ENCODE data around the gene TERT.
"Not testable (repeated sequence)": the region's sequence is repeated elsewhere in the genome, so short reads cannot be mapped to it uniquely, and the experiment has no call there.

The TERT gene

GRCh38 chr5:1330847-1331831 is 36.3 kb upstream of the TERT start:
- DNase-seq (ENCODE audit: low spot score) = no peak

- no peak for DNase-seq (ENCODE audit: low spot score)
Observed at GRCh38 chr5:1330146-1330846, 35.4 kb upstream of the TERT start.

GRCh38 chr5:1329111-1329579 is 34.3 kb upstream of the TERT start:
- no peak for DNase-seq (ENCODE audit: low spot score)

- DNase-seq (ENCODE audit: low spot score) = not testable (repeated sequence)
Observed at GRCh38 chr5:1328237-1329110, 33.6 kb upstream of the TERT start.

- DNase-seq (ENCODE audit: low spot score) = not testable (repeated sequence)
Observed at GRCh38 chr5:1326901-1327756, 32.3 kb upstream of the TERT start.

- DNase-seq (ENCODE audit: low spot score) = not testable (repeated sequence)
Observed at GRCh38 chr5:1326532-1326875, 31.6 kb upstream of the TERT start.

GRCh38 chr5:1325870-1326531 is 31.1 kb upstream of the TERT start:
- no peak for DNase-seq (ENCODE audit: low spot score)

GRCh38 chr5:1325191-1325741 is 30.4 kb upstream of the TERT start:
- DNase-seq (ENCODE audit: low spot score) = no peak

GRCh38 chr5:1324719-1325190 is 29.9 kb upstream of the TERT start:
- no peak for DNase-seq (ENCODE audit: low spot score)

- DNase-seq (ENCODE audit: low spot score) = no peak
Observed at GRCh38 chr5:1324301-1324700, 29.4 kb upstream of the TERT start.

GRCh38 chr5:1323803-1324173 is 28.9 kb upstream of the TERT start:
- DNase-seq (ENCODE audit: low spot score) = no peak

GRCh38 chr5:1322955-1323802 is 28.3 kb upstream of the TERT start:
- no peak for DNase-seq (ENCODE audit: low spot score)

GRCh38 chr5:1322036-1322900 is 27.4 kb upstream of the TERT start:
- DNase-seq (ENCODE audit: low spot score) = no peak

- DNase-seq (ENCODE audit: low spot score) = no peak
Observed at GRCh38 chr5:1321576-1321975, 26.7 kb upstream of the TERT start.

GRCh38 chr5:1320436-1321344 is 25.8 kb upstream of the TERT start:
- no peak for DNase-seq (ENCODE audit: low spot score)

GRCh38 chr5:1319436-1320256 is 24.8 kb upstream of the TERT start:
- DNase-seq (ENCODE audit: low spot score) = no peak

Data from CD4-positive, alpha-beta T cell treated with Interleukin-6 at 100 ng/mL for 8 hours (primary cell).